ENCODE results near the gene PLPPR2.

PLPPR2 gene

GRCh38 chr19:11321191-11322126, 33.8 kb upstream of the PLPPR2 start:
- no peak overlapping the region for H3K27ac ChIP-seq (ENCODE audit: low read length, poor library complexity, severe bottlenecking)
- H3K9me3 ChIP-seq (ENCODE audit: control insufficient read depth, low read length) = no peaks in the 10 kb centered on the region
- no peak overlapping the region for H3K9ac ChIP-seq (ENCODE audit: low read length)
- no peak overlapping the region for H2BK5ac ChIP-seq (ENCODE audit: low read depth, low read length, poor library complexity, severe bottlenecking)
- H4K91ac ChIP-seq (ENCODE audit: low read length) = peak overlapping the region; percentile 35
- no peak overlapping the region for H3K4me3 ChIP-seq (ENCODE audit: insufficient read depth in 1 of 2, low read depth in 1 of 2, low read length in 2 of 2)
- no peak overlapping the region for H2AK5ac ChIP-seq (ENCODE audit: low read length, severe bottlenecking)
- H3K27me3 ChIP-seq (ENCODE audit: control insufficient read depth in 1 of 2, insufficient read depth in 1 of 2, low read length in 2 of 2) = no peaks in the 10 kb centered on the region
- no peaks in the 10 kb centered on the region for H3K36me3 ChIP-seq (ENCODE audit: control insufficient read depth in 1 of 2, insufficient read depth in 2 of 2, low read depth in 1 of 2, low read length in 2 of 2)
- no peak overlapping the region for H2BK15ac ChIP-seq (ENCODE audit: low read depth, poor library complexity, severe bottlenecking)
- H2AFZ ChIP-seq (ENCODE audit: low read depth, low read length) = no peak overlapping the region
- H4K8ac ChIP-seq (ENCODE audit: low read length) = no peak overlapping the region
- no peak overlapping the region for H3K23ac ChIP-seq (ENCODE audit: low read length in 2 of 2)
- 96% methylated on average over 14 of the region's 14 CpGs for WGBS
- H3K18ac ChIP-seq (ENCODE audit: low read depth in 1 of 2, low read length in 2 of 2) = peak overlapping the region; percentile 1 to 18
- H3K79me1 ChIP-seq (replicated peaks; ENCODE audit: low read length, poor library complexity, severe bottlenecking) = no peaks in the 10 kb centered on the region
- H3K4ac ChIP-seq (ENCODE audit: low read depth in 1 of 2, low read length in 2 of 2) = no peak overlapping the region
- peak overlapping the region in 1 of 2 experiments; percentile 2 for H3K14ac ChIP-seq (ENCODE audit: low read length in 2 of 2)
- H3K4me1 ChIP-seq (ENCODE audit: control insufficient read depth, insufficient read depth, low read depth, low read length) = peaks cover 16% of the 10 kb centered on the region
- peak overlapping the region in 1 of 2 experiments; percentile 74 for H2BK12ac ChIP-seq (ENCODE audit: low read length in 2 of 2)
- no peak for DNase-seq
- no peak overlapping the region for H3K4me2 ChIP-seq (ENCODE audit: low read length, poor library complexity, severe bottlenecking)
- no peak overlapping the region for H2BK120ac ChIP-seq (ENCODE audit: low read depth, low read length)

DNA sequence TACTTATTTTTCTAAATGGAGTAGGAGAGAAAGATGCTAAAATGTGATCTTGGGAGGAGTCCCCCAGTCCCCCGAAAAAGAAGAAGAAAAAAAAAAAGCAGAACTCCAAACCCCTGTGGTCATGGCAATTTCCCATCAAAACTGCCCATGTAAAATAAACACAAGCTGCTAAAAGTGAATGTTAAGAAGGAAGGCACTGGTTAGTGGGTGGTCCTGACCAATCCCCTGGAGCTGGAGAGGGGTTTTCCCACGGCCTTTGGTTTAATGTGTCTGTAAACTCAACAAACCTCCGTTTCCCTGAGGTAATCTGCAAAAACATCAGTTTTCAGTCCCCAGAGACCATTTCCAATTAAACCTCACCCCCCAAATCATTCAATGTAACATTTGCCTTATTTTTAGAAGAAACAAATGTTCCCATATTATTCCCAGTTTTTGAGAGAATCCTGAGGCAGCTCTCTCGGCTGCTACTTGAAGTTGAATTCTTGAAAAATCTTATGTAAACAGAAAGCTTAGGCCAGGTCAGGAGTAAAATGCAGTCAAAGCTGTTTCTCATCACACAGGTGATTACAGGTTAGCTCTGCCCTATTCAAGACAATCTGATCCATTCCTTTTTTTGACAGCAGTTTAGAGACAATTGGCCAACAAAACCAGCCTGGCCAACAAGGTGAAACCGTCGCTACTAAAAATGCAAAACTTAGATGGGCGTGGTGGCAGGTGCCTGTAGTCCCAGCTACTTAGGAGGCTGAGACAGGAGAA, 32.8 kb upstream of the PLPPR2 start:
- no peaks in the 10 kb centered on the region for H3K27me3 ChIP-seq (ENCODE audit: control insufficient read depth in 1 of 2, insufficient read depth in 1 of 2, low read length in 2 of 2)
- H3K23ac ChIP-seq (ENCODE audit: low read length in 2 of 2) = no peak overlapping the region
- peak overlapping the region; percentile 61 for H2BK15ac ChIP-seq (ENCODE audit: low read depth, poor library complexity, severe bottlenecking)
- H3K36me3 ChIP-seq (ENCODE audit: control insufficient read depth in 1 of 2, insufficient read depth in 2 of 2, low read depth in 1 of 2, low read length in 2 of 2) = peaks cover 0 to 7% of the 10 kb centered on the region in 2 experiments
- no peaks in the 10 kb centered on the region for H3K9me3 ChIP-seq (ENCODE audit: control insufficient read depth, low read length)
- no peak overlapping the region for H3K18ac ChIP-seq (ENCODE audit: low read depth in 1 of 2, low read length in 2 of 2)
- no peak overlapping the region for H2BK120ac ChIP-seq (ENCODE audit: low read depth, low read length)
- H4K8ac ChIP-seq (ENCODE audit: low read length) = no peak overlapping the region
- H2BK5ac ChIP-seq (ENCODE audit: low read depth, low read length, poor library complexity, severe bottlenecking) = no peak overlapping the region
- no peaks in the 10 kb centered on the region for H3K79me1 ChIP-seq (replicated peaks; ENCODE audit: low read length, poor library complexity, severe bottlenecking)
- peak overlapping the region in 1 of 2 experiments; percentile 60 for H3K4ac ChIP-seq (ENCODE audit: low read depth in 1 of 2, low read length in 2 of 2)
- no peak overlapping the region for H3K27ac ChIP-seq (ENCODE audit: low read length, poor library complexity, severe bottlenecking)
- H2BK12ac ChIP-seq (ENCODE audit: low read length in 2 of 2) = peak overlapping the region; percentile 52 to 60
- H3K4me3 ChIP-seq (ENCODE audit: insufficient read depth in 1 of 2, low read depth in 1 of 2, low read length in 2 of 2) = no peak overlapping the region
- peak; percentile 57 for DNase-seq
- H2AK5ac ChIP-seq (ENCODE audit: low read length, severe bottlenecking) = no peak overlapping the region
- H4K91ac ChIP-seq (ENCODE audit: low read length) = no peak overlapping the region
- H3K9ac ChIP-seq (ENCODE audit: low read length) = no peak overlapping the region
- 59% methylated on average over 6 of the region's 7 CpGs for WGBS
- peaks cover 16% of the 10 kb centered on the region for H3K4me1 ChIP-seq (ENCODE audit: control insufficient read depth, insufficient read depth, low read depth, low read length)
- no peak overlapping the region for H3K4me2 ChIP-seq (ENCODE audit: low read length, poor library complexity, severe bottlenecking)
- no peak overlapping the region for H3K14ac ChIP-seq (ENCODE audit: low read length in 2 of 2)
- H2AFZ ChIP-seq (ENCODE audit: low read depth, low read length) = no peak overlapping the region

- Histone ChIP-seq H3K4ac (ENCODE audit: low read depth in 1 of 2, low read length in 2 of 2) (peak overlapping the region; percentile 19 to 65), H3K4me1 (ENCODE audit: control insufficient read depth, insufficient read depth, low read depth, low read length) (peaks cover 16% of the 10 kb centered on the region), H2BK120ac (ENCODE audit: low read depth, low read length) (peak overlapping the region; percentile 69), H2BK12ac (ENCODE audit: low read length in 2 of 2) (peak overlapping the region; percentile 40 to 94), H3K14ac (ENCODE audit: low read length in 2 of 2) (no peak overlapping the region), H4K91ac (ENCODE audit: low read length) (peak overlapping the region; percentile 90), H3K79me1 (replicated peaks; ENCODE audit: low read length, poor library complexity, severe bottlenecking) (no peaks in the 10 kb centered on the region), H2AFZ (ENCODE audit: low read depth, low read length) (no peak overlapping the region), H3K9ac (ENCODE audit: low read length) (peak overlapping the region; percentile 53), H3K27me3 (ENCODE audit: control insufficient read depth in 1 of 2, insufficient read depth in 1 of 2, low read length in 2 of 2) (no peaks in the 10 kb centered on the region), H2AK5ac (ENCODE audit: low read length, severe bottlenecking) (peak overlapping the region; percentile 1), H3K23ac (ENCODE audit: low read length in 2 of 2) (no peak overlapping the region), H3K36me3 (ENCODE audit: control insufficient read depth in 1 of 2, insufficient read depth in 2 of 2, low read depth in 1 of 2, low read length in 2 of 2) (peaks cover 0 to 7% of the 10 kb centered on the region in 2 experiments), H3K27ac (ENCODE audit: low read length, poor library complexity, severe bottlenecking) (peak overlapping the region; percentile 54), H4K8ac (ENCODE audit: low read length) (peak overlapping the region; percentile 33), H2BK5ac (ENCODE audit: low read depth, low read length, poor library complexity, severe bottlenecking) (no peak overlapping the region), H3K9me3 (ENCODE audit: control insufficient read depth, low read length) (no peaks in the 10 kb centered on the region), H3K4me3 (ENCODE audit: insufficient read depth in 1 of 2, low read depth in 1 of 2, low read length in 2 of 2) (peak overlapping the region in 1 of 2 experiments; percentile 43), H3K4me2 (ENCODE audit: low read length, poor library complexity, severe bottlenecking) (no peak overlapping the region), H2BK15ac (ENCODE audit: low read depth, poor library complexity, severe bottlenecking) (no peak overlapping the region), H3K18ac (ENCODE audit: low read depth in 1 of 2, low read length in 2 of 2) (peak overlapping the region; percentile 37 to 81)
- 89% methylated on average over 1 of the region's 5 CpGs for WGBS
- DNase-seq = peak; percentile 45
Measured at GRCh38 chr19:11323601-11324078, 31.6 kb upstream of the PLPPR2 start.

Measured in mesenchymal stem cell (in vitro differentiated cells and primary cell).